LoVo (cell line): ENCODE results near the gene GARIN5B.
"Not testable (repeated sequence)": the region's sequence is repeated elsewhere in the genome, so short reads cannot be mapped to it uniquely, and the experiment has no call there.

Experiments used
- DNase-seq: peaks from one replicate; pipeline ENCODE4 v3.0.0-alpha.2; 2016; ENCODE audit warnings: low spot score

Gene GARIN5B

GRCh38 chr19:55362990-55363716 lies at the start of gene GARIN5B:
TSS of gene GARIN5B (minus strand) at chr19:55363260. CDS start at chr19:55363066, 194 bp downstream.
- DNase-seq, result no peak

GRCh38 chr19:55410168-55410567 lies 47.1 kb upstream of the GARIN5B start:
- no peak for DNase-seq

- not testable (repeated sequence) for DNase-seq
These were observed 46.1 kb upstream of the GARIN5B start for GRCh38 chr19:55409179-55409578.

- no peak for DNase-seq
These were observed 45.4 kb upstream of the GARIN5B start for GRCh38 chr19:55408533-55408872.

- DNase-seq, result peak; percentile 97
These were observed 44.9 kb upstream of the GARIN5B start for GRCh38 chr19:55407800-55408532.

GRCh38 chr19:55407550-55407799 lies 44.4 kb upstream of the GARIN5B start, which contains the start of gene UBE2S:
TSS of gene UBE2S (minus strand) at chr19:55407788. CDS start at chr19:55407589, 199 bp downstream.
- DNase-seq, result not testable (repeated sequence)

GRCh38 chr19:55406826-55407549 lies 43.9 kb upstream of the GARIN5B start:
- DNase-seq, result no peak

- no peak for DNase-seq
These were observed 43.2 kb upstream of the GARIN5B start for GRCh38 chr19:55406091-55406825.

GRCh38 chr19:55405638-55406037 lies 42.6 kb upstream of the GARIN5B start:
- no peak for DNase-seq

GRCh38 chr19:55402509-55402908 lies 39.4 kb upstream of the GARIN5B start:
- DNase-seq, result no peak

- not testable (repeated sequence) for DNase-seq
These were observed 38.3 kb upstream of the GARIN5B start for GRCh38 chr19:55401390-55401789.

GRCh38 chr19:55400281-55401087 lies 37.4 kb upstream of the GARIN5B start:
- DNase-seq, result no peak

- no peak for DNase-seq
These were observed 35.3 kb upstream of the GARIN5B start for GRCh38 chr19:55398200-55398925.

- no peak for DNase-seq
These were observed 30.0 kb upstream of the GARIN5B start for GRCh38 chr19:55392820-55393761.

GRCh38 chr19:55391702-55392615 lies 28.9 kb upstream of the GARIN5B start:
- DNase-seq, result no peak

- DNase-seq, result no peak
These were observed 28.2 kb upstream of the GARIN5B start for GRCh38 chr19:55391191-55391670.

- no peak for DNase-seq
These were observed 27.4 kb upstream of the GARIN5B start for GRCh38 chr19:55390461-55390880.
